B cell (primary cell): Measurements from ENCODE around the gene ARID3A.

Experiments
- EZH2 ChIP-seq: IDR thresholded peaks from 2 replicates; pipeline ENCODE4 v1.6.1; 2012; ENCODE audit warnings: borderline replicate concordance, low read depth, mild to moderate bottlenecking, moderate library complexity, low read length; ENCODE audit not compliant: insufficient read depth, poor library complexity, severe bottlenecking
- TF ChIP-seq, protein P1 (sequence below): fragments of 200-600 bp; IDR thresholded peaks from one replicate; pipeline ENCODE4 v1.8.0; 2022; ENCODE audit warnings: antibody characterized with exemption, mild to moderate bottlenecking

- TF ChIP-seq, protein P1, sequence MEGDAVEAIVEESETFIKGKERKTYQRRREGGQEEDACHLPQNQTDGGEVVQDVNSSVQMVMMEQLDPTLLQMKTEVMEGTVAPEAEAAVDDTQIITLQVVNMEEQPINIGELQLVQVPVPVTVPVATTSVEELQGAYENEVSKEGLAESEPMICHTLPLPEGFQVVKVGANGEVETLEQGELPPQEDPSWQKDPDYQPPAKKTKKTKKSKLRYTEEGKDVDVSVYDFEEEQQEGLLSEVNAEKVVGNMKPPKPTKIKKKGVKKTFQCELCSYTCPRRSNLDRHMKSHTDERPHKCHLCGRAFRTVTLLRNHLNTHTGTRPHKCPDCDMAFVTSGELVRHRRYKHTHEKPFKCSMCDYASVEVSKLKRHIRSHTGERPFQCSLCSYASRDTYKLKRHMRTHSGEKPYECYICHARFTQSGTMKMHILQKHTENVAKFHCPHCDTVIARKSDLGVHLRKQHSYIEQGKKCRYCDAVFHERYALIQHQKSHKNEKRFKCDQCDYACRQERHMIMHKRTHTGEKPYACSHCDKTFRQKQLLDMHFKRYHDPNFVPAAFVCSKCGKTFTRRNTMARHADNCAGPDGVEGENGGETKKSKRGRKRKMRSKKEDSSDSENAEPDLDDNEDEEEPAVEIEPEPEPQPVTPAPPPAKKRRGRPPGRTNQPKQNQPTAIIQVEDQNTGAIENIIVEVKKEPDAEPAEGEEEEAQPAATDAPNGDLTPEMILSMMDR = no peak
- no peak for TF ChIP-seq EZH2
Measured at GRCh38 chr19:1009981-1010538, 84.2 kb downstream of the ARID3A start.
